Measurements from ENCODE around the gene NEDD4L. TPM values are rescaled to one million over a fixed set of nuclear protein-coding genes. Genes with fewer than 3 reads are reported as not detected.

The NEDD4L gene
- total and polyA plus RNA-seq, 2 experiments from 2014 or later: 36.2 to 72.3 TPM

DNA sequence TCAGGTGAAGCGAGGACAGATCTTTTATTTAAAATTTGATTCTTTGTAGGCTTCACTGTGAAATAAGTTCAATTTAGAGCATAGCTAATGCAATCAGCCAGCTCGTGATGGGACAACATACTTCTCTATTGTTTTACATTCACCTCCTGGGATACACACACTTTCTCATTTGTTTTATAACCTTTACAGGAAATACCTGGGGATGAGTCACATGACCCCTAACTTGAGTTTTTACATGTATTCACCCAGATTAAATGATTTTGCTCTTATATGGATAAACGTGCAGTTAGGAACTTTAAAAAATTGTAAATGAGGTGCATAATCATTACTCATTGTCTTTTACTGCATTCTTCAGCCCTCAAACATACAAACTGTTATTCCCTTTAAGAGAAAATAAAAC lies 152.1 kb downstream of the NEDD4L start:
- peaks cover 71% of the 10 kb centered on the region for H3K79me2 ChIP-seq (replicated peaks; ENCODE audit: insufficient read depth)
- peak overlapping the region; percentile 80 for H3K4me2 ChIP-seq
- H3K9me2 ChIP-seq (ENCODE audit: insufficient read depth): no peaks in the 10 kb centered on the region
- H4K20me1 ChIP-seq (replicated peaks; ENCODE audit: insufficient read depth): peaks cover 7% of the 10 kb centered on the region; the same call in 1 of the 2 replicates
- ATAC-seq: no peak
- peaks cover 3% of the 10 kb centered on the region for H3K27me3 Mint-ChIP-seq (ENCODE audit: insufficient read depth, low read depth, poor library complexity)
- H3K4me1 ChIP-seq (ENCODE audit: insufficient read depth): peaks cover 38% of the 10 kb centered on the region
- no peaks in the 10 kb centered on the region for H3K36me3 Mint-ChIP-seq (ENCODE audit: low read depth)
- H3K4me3 ChIP-seq: peak overlapping the region; percentile 69
- H3K27ac ChIP-seq (ENCODE audit: low read depth): peak overlapping the region; percentile 83; the same call in 1 of the 2 replicates
- TF ChIP-seq NANOG (IDR thresholded peaks at IDR 0.05; ENCODE audit: borderline replicate concordance) (0 out of 2 replicates have a peak, but pooled peaks have one; percentile 36), ZNF114 (CRISPR knock-in tag; IDR thresholded peaks at IDR 0.05) (no peak)
- TF ChIP-seq, protein P1, sequence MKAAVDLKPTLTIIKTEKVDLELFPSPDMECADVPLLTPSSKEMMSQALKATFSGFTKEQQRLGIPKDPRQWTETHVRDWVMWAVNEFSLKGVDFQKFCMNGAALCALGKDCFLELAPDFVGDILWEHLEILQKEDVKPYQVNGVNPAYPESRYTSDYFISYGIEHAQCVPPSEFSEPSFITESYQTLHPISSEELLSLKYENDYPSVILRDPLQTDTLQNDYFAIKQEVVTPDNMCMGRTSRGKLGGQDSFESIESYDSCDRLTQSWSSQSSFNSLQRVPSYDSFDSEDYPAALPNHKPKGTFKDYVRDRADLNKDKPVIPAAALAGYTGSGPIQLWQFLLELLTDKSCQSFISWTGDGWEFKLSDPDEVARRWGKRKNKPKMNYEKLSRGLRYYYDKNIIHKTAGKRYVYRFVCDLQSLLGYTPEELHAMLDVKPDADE (IDR thresholded peaks at IDR 0.05): no peak
- H3K27me3 ChIP-seq (ENCODE audit: insufficient read depth): no peaks in the 10 kb centered on the region
- no peaks in the 10 kb centered on the region for H3F3A ChIP-seq (replicated peaks; ENCODE audit: low read depth)
- H3K4me3 Mint-ChIP-seq: peak overlapping the region; percentile 91
- no peak overlapping the region for H2AFZ ChIP-seq
- no peaks in the 10 kb centered on the region for H3K9me3 Mint-ChIP-seq
- no peak for DNase-seq (ENCODE audit: low spot score)
- no peak overlapping the region for H3K27ac Mint-ChIP-seq
- H3K36me3 ChIP-seq (ENCODE audit: insufficient read depth): no peaks in the 10 kb centered on the region
- H3K4me1 Mint-ChIP-seq: peaks cover 60% of the 10 kb centered on the region

DNA sequence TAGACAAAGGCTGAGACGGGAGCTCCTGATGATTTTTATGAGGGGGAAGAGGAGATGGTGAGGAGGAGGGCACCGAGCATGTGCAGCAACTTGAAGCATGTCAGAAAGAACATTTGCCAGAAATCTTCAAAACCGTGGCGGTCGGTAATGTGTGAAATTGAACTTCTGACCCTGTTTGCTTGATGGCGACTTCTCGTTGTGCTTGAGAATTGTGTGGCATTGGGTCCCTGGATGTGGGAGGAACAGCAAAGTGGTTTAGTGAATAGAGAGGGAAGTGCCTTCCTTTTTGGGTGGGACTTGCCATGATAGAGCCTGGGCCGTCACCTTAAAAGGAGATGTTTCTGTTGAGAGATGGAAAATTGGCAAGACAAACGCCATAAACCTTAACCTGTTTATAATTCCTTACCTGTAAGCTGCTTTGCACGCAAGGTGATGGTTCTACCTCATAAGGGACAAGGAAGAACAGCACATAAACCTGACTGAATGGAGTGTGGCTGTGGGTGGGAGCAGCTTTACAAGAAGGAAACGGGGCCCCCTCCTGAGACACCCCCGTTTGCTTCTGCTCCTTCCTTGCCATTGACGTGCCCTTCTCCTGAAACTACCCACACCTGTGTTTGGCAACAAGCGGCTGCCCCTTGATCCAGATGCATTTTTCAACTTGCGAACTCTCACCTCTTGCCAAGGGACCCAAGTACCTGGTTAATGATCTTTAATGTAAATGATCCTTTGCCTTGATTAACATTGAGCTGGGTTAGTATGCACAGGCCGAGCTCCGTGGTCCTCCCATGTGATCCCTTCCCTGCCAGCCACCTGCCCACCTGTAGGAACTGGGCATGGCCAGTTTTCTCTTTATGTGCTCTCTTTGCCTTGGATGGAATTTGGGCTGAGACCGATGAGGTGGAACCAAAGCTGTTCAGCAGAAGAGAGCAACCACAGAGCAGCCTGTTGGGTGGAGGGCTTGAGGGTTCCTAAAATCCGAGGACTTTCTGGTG lies 153.2 kb downstream of the NEDD4L start:
- TF ChIP-seq STAT1 (IDR thresholded peaks at IDR 0.05; ENCODE audit: unreplicated experiment): no peak
- no peak for TF ChIP-seq CREB1 (CRISPR knock-in tag; IDR thresholded peaks at IDR 0.05; ENCODE audit: low read depth)
- no peak for TF ChIP-seq REST (IDR thresholded peaks at IDR 0.05; ENCODE audit: unreplicated experiment)
- no peak for TF ChIP-seq NANOG (IDR thresholded peaks at IDR 0.05; ENCODE audit: borderline replicate concordance)
- no peak for TF ChIP-seq JUNB (IDR thresholded peaks at IDR 0.05; ENCODE audit: unreplicated experiment)
- no peak for TF ChIP-seq EZH2phosphoT487 (IDR thresholded peaks at IDR 0.05; ENCODE audit: unreplicated experiment)
- H3K4me1 ChIP-seq (ENCODE audit: insufficient read depth): peaks cover 48% of the 10 kb centered on the region
- H3K9me2 ChIP-seq (ENCODE audit: insufficient read depth): no peaks in the 10 kb centered on the region
- Mint-ChIP-seq H3K27ac (peak overlapping the region; percentile 71), H3K36me3 (ENCODE audit: low read depth) (no peaks in the 10 kb centered on the region), H3K4me1 (peaks cover 69% of the 10 kb centered on the region), H3K27me3 (ENCODE audit: insufficient read depth, low read depth, poor library complexity) (peaks cover 3% of the 10 kb centered on the region), H3K9me3 (no peaks in the 10 kb centered on the region), H3K4me3 (peak overlapping the region; percentile 91)
- H3K79me2 ChIP-seq (replicated peaks; ENCODE audit: insufficient read depth): peaks cover 76% of the 10 kb centered on the region
- no peaks in the 10 kb centered on the region for H3K36me3 ChIP-seq (ENCODE audit: insufficient read depth)
- peak overlapping the region; percentile 69 for H3K4me3 ChIP-seq
- peaks cover 8% of the 10 kb centered on the region; the same call in 1 of the 2 replicates for H4K20me1 ChIP-seq (replicated peaks; ENCODE audit: insufficient read depth)
- H3K27me3 ChIP-seq (ENCODE audit: insufficient read depth): no peaks in the 10 kb centered on the region
- DNase-seq (ENCODE audit: low spot score) (no peak), ATAC-seq (no peak)
- no peaks in the 10 kb centered on the region for H3F3A ChIP-seq (replicated peaks; ENCODE audit: low read depth)
- H3K27ac ChIP-seq (ENCODE audit: low read depth): peak overlapping the region; percentile 29; the same call in 1 of the 2 replicates
- peak overlapping the region; percentile 80 for H3K4me2 ChIP-seq
- no peak overlapping the region for H2AFZ ChIP-seq
